ENCODE measurements around the gene MAP1LC3C.

GRCh38 chr1:241994171-241994570, 4.7 kb downstream of the MAP1LC3C start:
- TF ChIP-seq, protein P1, sequence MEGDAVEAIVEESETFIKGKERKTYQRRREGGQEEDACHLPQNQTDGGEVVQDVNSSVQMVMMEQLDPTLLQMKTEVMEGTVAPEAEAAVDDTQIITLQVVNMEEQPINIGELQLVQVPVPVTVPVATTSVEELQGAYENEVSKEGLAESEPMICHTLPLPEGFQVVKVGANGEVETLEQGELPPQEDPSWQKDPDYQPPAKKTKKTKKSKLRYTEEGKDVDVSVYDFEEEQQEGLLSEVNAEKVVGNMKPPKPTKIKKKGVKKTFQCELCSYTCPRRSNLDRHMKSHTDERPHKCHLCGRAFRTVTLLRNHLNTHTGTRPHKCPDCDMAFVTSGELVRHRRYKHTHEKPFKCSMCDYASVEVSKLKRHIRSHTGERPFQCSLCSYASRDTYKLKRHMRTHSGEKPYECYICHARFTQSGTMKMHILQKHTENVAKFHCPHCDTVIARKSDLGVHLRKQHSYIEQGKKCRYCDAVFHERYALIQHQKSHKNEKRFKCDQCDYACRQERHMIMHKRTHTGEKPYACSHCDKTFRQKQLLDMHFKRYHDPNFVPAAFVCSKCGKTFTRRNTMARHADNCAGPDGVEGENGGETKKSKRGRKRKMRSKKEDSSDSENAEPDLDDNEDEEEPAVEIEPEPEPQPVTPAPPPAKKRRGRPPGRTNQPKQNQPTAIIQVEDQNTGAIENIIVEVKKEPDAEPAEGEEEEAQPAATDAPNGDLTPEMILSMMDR (IDR thresholded peaks at IDR 0.05), result no peak
- TF ChIP-seq ZFX (IDR thresholded peaks at IDR 0.05; ENCODE audit: borderline replicate concordance), result no peak

Data from 22Rv1 (cell line).